Renal cortex interstitium (tissue), 11 donors: Measurements from ENCODE around the gene LRRC74A. TPM values are rescaled to one million over a fixed set of nuclear protein-coding genes. Genes with fewer than 3 reads are reported as not detected.

ENCODE experiments used
- DNase-seq, 11 donors: peaks; one replicate each; pipeline ENCODE4 v3.0.0-alpha.2; 2013; ENCODE audit warnings: low read depth in 9 of 11, low spot score in 4 of 11; ENCODE audit errors: extremely low read depth in 1 of 11
- polyA plus RNA-seq, 3 donors: library from polyadenylated mRNA; unstranded; fragments of 120-200 nt; gene quantifications; one replicate each; pipeline ENCODE4 v1.2.1, GENCODE V29; 2013; ENCODE audit not compliant: insufficient read length in 3 of 3

The LRRC74A gene
- polyA plus RNA-seq, 3 donors = not detected

DNA sequence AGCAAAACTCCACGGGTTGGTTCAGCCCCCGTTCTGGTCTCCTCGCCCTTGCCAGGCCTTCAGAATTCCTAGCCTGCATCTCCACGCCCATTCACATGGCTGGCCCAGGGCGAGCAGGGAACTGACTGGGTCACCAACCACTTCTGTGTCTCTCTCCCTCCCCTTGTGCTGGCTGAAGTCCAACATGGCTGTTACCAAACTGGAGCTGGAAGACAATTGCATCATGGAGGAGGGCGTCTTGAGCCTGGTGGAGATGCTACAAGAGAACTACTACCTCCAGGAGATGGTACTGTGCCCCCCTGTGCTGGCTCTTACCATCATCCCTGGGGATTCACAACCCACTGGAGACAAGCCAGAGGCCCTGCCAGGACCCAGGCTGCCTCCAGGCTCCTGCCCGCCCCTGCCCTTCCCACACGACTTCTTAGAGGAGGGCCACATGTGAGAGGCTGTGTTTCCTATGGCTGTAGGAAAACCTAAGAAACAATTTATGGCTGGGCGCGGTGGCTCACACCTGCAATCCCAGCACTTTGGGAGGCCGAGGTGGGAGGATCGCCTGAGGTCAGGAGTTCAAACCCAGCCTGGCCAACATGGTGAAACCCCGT lies 9.9 kb downstream of the LRRC74A start:
- no peak for DNase-seq

DNA sequence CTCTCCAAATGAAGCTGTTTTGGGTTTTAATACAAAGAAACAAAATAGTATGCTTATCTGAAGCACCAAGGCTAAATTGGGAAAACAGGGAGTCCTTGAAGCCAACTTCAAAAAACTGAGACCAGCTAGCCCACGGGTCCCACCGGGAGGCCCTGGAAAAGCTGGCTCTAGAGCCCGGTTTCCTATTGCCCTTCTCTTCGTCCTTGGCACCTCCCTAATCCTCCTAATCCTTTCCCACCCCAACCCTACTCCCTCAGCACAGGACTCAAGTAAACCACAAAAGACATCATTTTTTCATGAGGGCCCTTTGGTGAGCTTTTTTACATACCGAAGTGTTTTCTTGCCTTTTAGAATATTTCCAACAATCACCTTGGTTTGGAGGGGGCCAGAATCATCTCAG lies 11.3 kb downstream of the LRRC74A start:
- DNase-seq = no peak

DNA sequence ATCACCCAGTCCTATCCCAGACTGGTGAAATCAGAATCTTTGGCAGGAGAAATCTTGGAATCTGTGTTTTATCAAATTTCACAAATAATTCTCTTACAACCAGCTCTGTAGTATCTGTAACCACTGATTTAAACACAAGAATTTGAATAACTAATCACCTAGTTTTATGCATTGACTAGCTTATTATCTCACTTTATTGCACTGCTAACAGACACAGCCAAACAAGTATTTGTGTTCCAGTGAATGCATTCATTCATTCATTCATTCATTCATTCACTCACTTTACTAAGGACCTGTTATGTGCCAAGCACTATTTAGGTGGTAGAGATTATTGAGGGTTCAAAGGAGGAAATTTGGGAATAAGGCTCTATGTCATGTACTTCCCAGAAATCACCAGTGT lies 16.2 kb downstream of the LRRC74A start:
- no peak for DNase-seq

DNA sequence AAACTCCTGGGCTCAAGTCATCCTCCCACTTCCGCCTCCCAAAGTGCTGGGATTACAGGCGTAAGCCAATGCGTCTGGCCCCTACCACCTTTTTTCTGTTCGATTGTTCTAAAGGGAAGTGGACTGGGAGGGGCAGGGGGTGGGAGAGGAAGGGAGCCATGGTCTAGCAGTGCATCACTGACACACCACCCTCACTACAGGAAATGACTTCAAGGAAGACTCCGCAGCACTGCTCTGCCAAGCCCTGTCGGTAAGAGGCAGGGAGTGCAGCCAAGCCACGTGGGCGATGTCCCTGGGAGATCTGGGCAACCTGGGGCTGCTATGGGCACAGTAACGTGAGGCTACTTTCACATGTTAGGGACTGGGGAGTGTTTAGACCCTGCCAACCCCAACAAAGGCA lies 18.0 kb downstream of the LRRC74A start:
- DNase-seq = no peak

DNA sequence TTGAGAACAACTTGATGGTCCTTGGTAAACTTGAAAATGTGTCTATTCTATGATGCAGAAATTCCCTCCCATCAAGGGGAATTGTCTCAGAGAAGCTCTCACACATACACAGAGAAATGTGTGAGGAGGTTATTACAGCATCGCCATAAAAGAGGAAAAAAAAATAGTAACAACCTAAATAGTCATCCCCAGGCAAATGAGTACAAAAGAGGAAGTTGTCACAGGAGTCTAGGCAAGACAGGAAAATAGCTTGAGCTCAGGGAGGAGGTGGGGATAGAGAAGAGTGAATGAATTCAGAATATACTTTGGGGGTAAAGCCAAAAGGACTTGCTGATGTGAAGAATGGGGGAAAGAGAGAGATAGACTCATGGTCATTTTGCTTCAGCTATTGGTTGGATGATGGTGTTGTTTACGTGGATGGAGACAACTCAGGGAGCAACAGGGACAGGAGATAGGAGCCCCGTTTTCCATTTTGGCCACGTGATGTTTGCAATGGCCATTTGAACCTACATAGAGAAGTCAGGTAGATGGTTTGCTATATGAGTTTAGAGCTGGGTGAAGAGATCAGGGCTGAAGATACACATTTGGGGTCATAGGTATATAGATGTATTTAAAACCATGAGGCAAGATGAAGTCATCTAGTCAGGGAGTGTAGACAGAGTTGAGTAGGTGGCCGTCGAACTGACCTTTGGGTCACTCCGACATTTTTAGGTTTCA lies 20.3 kb downstream of the LRRC74A start:
- DNase-seq = no peak

DNA sequence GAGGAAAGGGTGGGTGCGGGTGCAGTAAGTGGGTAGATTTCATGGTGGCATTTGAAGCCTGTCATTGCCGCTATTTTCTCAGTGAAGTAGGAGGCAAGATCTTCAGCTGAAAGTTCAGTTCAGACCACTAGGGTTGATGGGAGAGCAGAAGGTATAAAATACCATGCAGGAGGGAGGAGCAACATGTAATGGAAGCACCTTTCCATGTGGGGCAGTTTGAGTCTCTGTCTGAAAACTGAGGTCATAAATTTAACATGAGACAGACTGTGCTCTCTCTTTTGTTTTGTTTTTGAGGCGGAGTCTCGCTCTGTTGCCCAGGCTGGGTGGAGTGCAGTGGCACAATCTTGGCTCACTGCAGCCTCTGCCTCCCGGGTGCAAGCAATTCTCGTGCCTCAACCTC lies 22.7 kb downstream of the LRRC74A start:
- DNase-seq = no peak

DNA sequence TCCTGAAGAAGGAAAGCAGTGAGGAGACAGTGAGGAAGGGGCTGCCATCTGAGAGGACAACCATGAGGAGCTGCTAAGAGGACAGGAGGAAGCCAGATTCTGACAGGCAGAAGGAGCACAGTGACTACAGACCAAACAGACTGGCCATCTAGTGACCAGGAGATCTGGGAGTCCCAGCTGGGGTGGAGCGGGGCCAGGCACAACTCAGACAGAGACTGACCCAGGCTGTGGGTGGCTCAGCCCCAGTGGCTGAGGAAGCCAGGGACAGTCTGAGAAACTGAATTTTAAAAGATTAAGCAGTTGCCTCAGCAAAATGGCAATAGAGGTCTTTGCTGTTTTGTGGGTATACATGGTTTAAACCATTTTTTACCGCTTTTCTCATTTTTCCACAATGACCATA lies 28.9 kb downstream of the LRRC74A start:
- no peak for DNase-seq

DNA sequence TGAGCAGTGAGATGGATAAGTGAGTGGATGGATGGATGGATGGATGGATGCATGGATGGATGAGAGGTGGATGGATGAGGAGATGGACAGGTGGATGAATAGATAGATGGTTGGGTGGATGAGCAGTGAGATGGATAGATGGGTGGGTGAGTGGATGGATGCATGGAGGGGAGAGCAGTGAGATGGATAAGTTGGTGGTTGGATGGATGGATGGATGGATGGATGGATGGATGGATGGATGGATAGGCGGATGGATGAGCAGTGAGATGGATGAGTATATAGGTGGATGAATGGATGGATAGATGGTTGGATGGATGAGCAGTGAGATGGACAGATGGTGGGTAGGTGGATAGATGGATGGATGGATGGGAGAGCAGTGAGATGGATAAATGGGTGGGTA lies 30.6 kb downstream of the LRRC74A start:
- no peak for DNase-seq

DNA sequence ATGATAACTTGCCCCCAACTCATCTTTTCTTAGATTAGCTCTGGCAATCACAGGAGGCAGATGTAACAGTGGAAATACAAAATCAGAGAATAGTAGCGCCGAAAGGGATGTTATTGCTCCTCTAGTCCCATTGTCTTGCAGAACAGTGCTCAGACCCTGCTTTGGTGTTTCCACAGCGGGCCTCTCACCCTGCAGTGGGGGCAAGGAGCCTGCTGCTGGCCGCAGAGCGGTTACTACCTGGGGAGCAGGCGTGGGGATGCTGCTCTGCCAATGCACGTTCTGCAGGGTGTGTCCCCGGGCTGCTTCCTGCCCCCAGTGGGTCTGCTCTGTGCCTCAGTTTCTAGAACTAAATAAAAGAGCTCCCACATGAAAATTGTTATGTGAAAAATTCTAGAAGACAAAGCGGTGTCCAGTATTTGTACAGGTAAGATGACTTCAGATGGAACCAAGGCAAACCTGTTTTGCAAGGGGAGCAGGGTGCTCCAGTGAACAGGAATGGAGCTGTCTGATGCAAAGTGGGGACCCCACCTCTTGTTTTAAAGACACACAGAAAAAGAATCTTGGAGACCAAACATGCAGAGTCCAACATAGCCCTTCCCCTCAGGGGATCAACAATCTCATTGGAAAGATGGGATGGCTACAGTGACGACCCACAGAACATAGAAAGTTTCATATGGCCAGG lies 35.5 kb downstream of the LRRC74A start:
- no peak for DNase-seq

DNA sequence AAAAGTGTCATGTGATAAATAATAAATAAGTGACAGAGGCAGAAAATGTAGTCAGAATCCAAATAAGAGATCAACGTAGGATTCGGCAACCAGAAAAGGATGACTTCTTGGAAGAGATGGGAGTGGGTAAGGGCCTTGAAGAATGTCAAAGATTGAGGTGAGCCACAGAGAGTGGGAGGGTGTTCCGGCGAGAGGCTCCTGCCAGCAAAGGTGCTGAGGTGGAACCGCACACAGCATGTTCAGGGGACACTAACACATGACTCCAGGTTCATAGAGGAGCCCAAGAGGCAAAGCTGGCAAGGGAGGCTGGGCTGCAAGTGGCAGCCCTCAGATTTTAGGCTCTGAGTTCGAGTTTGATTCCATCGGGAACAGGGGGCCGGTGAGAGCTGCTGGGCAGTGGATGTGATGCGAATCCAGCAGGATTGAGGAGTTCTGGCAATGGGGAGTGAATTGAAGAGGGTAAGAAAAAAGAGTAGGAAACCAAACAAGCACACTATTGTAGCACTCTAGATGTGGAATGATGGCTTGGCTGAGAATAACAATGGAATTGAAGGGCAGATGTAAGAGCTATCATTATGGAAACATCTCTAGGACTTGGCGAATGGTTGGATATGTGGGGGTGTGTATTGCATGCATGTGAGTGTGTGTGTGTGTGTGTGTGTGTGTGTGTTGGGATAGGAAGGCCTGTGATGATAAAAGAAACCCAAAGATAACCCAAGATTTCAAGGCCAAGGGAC lies 36.5 kb downstream of the LRRC74A start:
- no peak for DNase-seq

DNA sequence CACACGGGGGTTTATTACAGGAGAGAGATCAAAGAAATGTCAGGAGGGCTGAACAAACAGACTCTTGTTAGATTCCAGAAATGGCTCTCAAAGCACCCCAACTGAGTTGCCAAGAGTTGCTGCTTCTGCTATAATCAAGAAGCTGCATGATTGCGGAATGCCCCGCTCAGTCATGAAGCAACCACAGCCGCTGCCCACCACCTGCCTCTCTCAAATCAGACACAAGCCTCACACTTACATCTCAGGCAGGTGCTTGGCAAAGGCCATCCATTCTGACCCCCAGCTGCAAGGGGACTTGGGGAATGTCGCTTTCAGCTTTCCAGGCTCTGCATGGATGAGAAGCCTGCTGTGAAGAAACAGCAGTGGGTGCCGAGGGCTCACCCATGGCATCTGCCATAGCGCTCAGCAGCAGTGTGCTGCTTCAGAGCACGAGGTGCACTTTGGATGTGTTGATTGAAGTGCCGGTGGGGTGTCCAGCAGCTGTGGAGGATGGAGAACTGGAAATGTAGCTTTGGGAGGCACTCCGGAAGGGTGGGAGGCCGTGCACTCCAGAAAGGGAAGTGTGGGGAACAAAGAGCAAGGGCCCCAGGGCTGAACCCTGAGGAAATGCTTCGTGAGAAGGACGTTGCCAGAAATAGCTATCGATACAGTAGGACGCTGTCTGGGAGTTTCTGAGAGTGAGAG lies 37.7 kb downstream of the LRRC74A start:
- peak in 1 of 11 donors; percentile 22 for DNase-seq

DNA sequence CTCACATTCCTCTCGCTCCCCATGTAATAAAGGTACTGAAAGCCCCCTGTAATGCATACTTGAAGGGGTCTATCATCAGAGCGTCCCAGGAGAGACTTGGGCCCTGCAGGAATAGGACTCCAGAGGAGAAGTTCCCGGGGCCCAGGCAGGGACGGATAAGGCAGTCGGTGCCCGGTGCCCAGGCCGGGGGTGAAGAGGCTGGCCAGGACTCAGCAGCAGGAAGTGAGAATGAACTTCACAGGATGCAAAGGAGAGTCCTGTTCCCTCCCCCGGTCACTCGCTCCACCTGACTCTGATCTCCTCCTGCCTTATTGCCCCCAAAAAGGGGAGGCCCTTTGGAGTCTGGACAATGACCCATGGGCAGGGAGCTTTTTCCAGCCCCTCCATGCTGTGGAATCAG lies 40.2 kb downstream of the LRRC74A start:
- no peak for DNase-seq

DNA sequence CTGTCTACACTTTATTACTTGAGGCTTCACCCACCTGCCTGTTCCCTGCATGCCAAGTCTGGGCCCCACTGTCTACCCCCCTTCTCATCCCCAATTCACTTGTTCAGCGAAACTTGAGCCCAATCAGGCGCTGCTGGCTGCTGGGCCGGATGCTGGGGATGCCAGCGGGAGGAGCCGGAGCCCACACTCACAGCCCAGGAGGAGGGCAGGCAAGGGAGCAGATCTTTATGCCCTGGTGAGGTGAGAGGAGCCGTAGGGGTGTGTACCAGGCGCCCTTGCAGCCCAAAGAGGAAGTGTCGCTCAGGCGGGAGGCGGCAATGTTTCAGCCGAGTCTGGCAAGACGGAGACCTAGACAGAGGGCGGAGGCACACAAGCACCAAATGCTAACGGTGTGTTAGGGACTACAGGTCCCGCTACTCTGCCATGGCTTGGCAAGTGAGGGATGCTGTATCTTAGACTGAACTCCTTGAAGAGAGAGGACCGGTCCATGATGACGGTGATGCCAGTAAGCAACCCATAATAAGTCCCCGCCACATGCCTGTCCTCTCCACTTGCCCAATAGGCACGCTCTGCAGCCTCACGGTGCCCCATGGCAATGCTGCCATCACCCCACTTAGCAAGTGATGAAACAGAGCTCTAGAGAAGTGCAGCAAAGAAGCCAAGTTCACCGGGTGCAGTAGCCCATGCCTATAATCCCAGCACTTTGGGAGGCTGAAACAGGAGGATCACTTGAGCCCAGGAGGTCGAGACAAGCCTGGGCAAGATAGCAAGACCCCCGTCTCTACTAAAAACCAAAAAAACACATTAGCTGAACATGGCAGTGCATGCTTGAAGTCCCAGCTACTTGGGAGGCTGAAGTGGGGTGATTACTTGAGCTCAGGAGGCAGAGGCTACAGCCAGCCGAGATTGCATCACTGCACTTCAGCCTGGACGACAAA lies 41.6 kb downstream of the LRRC74A start:
- DNase-seq = no peak

DNA sequence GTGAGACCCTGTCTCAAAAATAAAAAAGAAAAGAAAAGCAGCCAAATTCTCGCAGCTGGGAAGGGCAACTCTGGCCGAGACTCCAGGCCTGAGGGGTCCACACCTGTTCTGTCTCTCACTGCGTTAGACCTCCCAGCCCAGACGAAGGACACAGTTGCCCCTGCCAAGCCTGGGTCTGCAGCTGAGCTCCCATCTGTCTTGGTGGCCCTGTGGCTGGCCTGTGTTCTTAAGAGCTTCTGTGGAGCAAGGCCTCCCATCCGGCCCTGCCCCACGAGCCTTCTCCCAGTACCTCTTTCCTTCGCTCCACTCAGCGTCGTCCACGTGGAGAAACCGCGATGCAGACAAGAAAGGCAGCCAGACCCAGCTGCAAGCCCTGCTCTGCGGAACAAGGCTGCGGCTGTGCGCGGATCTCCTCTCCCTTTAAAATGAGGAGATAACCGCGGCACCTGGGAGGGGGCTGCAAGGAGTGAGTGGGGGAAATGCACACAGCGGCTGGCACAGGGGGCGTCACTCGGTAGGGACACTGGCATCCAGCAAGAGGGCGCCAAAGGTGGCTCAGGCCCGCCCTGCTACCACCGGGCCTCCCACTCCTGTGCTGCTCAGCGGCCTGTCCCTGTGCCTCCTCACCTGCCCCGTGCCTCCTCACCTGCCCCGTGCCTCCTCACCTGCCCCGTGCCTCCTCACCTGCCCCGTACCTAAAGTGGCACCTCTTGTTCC lies 42.4 kb downstream of the LRRC74A start:
- DNase-seq = no peak

DNA sequence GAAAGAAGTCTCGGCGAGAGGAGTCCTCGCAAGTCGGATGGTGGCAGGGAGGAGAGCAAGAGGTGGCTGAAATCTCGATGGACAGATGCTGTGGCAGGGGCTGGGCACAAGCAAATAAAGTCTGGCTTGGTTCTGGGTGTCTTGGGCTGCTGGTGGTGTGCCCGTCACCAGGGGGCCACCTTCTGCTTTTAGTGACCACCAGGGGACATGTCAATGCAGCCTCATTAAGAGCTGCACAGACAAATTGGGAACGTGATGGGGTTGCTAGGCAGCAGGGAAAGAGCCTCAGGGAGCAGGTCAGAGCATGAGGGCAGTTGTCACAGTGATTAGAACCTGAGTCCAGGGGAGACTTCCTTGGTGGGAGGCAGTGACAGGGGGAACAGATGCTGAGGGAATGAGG lies 44.0 kb downstream of the LRRC74A start:
- DNase-seq = no peak

DNA sequence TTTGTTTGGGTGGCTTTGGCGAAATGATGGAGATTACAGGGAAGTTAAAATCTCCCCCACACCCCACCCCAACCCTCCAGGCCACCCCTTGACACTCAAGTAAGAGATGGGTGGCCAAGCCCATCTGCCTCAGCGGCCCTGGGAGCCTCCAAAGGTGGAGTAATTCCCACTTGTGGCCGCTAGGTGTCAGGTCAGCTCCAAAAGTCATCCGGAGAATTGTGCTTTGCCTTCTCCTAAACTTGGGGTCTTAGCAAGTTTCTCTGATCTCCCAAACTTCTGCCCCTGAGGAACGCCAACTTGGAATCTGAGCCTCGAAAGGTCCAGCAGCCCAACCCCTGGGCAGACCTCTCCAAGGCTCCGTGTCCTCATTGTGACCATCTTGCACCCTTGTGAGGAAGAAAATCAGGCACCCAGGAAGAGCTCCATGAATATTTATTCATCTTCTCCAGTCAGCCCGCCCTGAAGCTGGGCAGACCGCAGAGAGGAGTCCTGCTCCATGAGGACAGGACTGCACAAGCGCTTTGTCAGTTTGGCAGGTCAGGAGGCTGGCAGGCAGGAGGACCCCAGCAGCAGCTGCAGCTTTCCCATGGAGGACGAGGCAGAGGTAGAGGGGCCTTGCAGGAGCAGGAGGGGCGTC lies 46.7 kb downstream of the LRRC74A start:
- peak in 2 of 11 donors; percentile 49 for DNase-seq

DNA sequence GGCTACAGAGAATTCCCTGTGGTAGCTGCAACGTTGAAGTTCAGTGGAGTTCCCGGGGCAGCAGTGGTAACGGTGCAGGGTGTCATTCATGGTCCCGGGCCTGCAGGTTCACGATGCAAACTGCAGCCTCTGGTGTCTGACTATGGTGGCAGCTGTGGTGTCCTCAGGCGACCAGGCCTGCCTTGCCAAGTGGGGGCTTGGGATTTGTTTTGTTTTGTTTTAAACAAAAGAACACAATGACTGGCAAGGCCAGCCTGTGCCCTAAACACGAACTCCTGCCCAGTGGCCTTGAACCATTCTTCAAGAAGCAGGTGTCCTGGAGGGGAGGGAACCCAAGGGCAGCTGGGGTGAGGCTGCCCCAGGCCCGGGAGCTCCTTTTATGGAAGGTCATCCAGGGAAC lies 48.5 kb downstream of the LRRC74A start:
- DNase-seq = no peak
